GM23248 (cell line): ENCODE data around the gene BRINP3. TPM values are rescaled to one million over a fixed set of nuclear protein-coding genes. Genes with fewer than 3 reads are reported as not detected.

Experiments used
- DNase-seq: peaks from one replicate; pipeline ENCODE4 v3.0.0-alpha.2; 2015
- H2AFZ ChIP-seq: fragments of 200-600 bp; sonication (generic); 2 replicates; pipeline ENCODE4 v1.6.1; 2016; ENCODE audit warnings: antibody characterized with exemption
- H3F3A ChIP-seq: fragments of 200-600 bp; sonication (generic); 2 replicates; pipeline ENCODE4 v1.6.1; 2016; ENCODE audit warnings: mild to moderate bottlenecking, antibody characterized with exemption, mixed run types; ENCODE audit not compliant: insufficient read depth
- H3K27ac ChIP-seq: fragments of 200-600 bp; sonication (generic); 2 replicates; pipeline ENCODE4 v1.5.1; 2016; ENCODE audit warnings: mild to moderate bottlenecking
- H3K27me3 ChIP-seq: fragments of 200-600 bp; sonication (generic); replicated peaks from 2 replicates; pipeline ENCODE4 v1.6.1; 2016; ENCODE audit warnings: mild to moderate bottlenecking; ENCODE audit not compliant: insufficient read depth
- H3K36me3 ChIP-seq: fragments of 200-600 bp; sonication (generic); 2 replicates; pipeline ENCODE4 v1.6.1; 2016; ENCODE audit warnings: low read depth, mild to moderate bottlenecking
- H3K4me1 ChIP-seq: fragments of 200-600 bp; sonication (generic); 2 replicates; pipeline ENCODE4 v1.6.1; 2016; ENCODE audit warnings: mild to moderate bottlenecking; ENCODE audit not compliant: insufficient read depth
- H3K4me2 ChIP-seq: fragments of 200-600 bp; sonication (generic); one replicate; pipeline ENCODE4 v1.6.1; 2016; ENCODE audit warnings: mild to moderate bottlenecking; ENCODE audit not compliant: unreplicated experiment
- H3K4me3 ChIP-seq: fragments of 200-600 bp; sonication (generic); 2 replicates; pipeline ENCODE4 v1.5.1; 2016; ENCODE audit warnings: mild to moderate bottlenecking
- H3K79me2 ChIP-seq: fragments of 200-600 bp; sonication (generic); 2 replicates; pipeline ENCODE4 v1.6.1; 2016; ENCODE audit warnings: mild to moderate bottlenecking; ENCODE audit not compliant: insufficient read depth
- H3K9ac ChIP-seq: fragments of 200-600 bp; sonication (generic); 2 replicates; pipeline ENCODE4 v1.6.1; 2016; ENCODE audit warnings: mild to moderate bottlenecking
- H3K9me2 ChIP-seq: fragments of 200-600 bp; sonication (generic); 2 replicates; pipeline ENCODE4 v1.6.1; 2016; ENCODE audit warnings: mixed run types, mild to moderate bottlenecking, moderate library complexity; ENCODE audit not compliant: insufficient read depth
- H3K9me3 ChIP-seq: fragments of 200-600 bp; sonication (generic); one replicate; pipeline ENCODE4 v1.6.1; 2017; ENCODE audit warnings: low read depth
- H4K20me1 ChIP-seq: fragments of 200-600 bp; sonication (generic); 2 replicates; pipeline ENCODE4 v1.6.0; 2016; ENCODE audit not compliant: insufficient read depth
- EZH2 ChIP-seq: fragments of 200-600 bp; sonication (generic); IDR thresholded peaks from 2 replicates; pipeline ENCODE4 v1.6.1; 2018; ENCODE audit warnings: antibody characterized with exemption, mild to moderate bottlenecking; ENCODE audit not compliant: insufficient read depth, poor library complexity, severe bottlenecking
- EZH2phosphoT487 ChIP-seq: fragments of 200-600 bp; sonication (generic); IDR thresholded peaks from 2 replicates; pipeline ENCODE4 v1.6.1; 2018; ENCODE audit warnings: antibody characterized with exemption, moderate library complexity, mild to moderate bottlenecking, low read depth; ENCODE audit not compliant: insufficient read depth
- WGBS, 2 experiments: methylation state at CpG; one replicate each; pipeline ENCODE4 v1.1.6; 2015 to 2017; ENCODE audit warnings: low lambda C conversion rate in 2 of 2, low coverage in 1 of 2; ENCODE audit errors: missing lambda C conversion rate in 2 of 2; 5-methylcytosine and 5-hydroxymethylcytosine counted together
- in situ Hi-C: fragments of 300-500 bp; cut with MboI; formaldehyde crosslinking; loops from 2 replicates; pipeline ENCODE4 v1.15.0; 2020
- polyA plus RNA-seq: library from polyadenylated mRNA; unstranded; fragments of >200 nt; fragmentation: Nextera tagmentation; extraction: Ambion mirVana; gene quantifications from 2 replicates; pipeline ENCODE4 v1.2.1, GENCODE V29; 2016
- total RNA-seq: library from RNA; depleted of rRNA; stranded (reverse); fragments of >200 nt; shearing (Covaris generic); gene quantifications from 2 replicates; pipeline ENCODE4 v1.2.3, GENCODE V29; 2014

The BRINP3 gene
- total and polyA plus RNA-seq, 2 experiments from 2014 or later, result not detected

DNA sequence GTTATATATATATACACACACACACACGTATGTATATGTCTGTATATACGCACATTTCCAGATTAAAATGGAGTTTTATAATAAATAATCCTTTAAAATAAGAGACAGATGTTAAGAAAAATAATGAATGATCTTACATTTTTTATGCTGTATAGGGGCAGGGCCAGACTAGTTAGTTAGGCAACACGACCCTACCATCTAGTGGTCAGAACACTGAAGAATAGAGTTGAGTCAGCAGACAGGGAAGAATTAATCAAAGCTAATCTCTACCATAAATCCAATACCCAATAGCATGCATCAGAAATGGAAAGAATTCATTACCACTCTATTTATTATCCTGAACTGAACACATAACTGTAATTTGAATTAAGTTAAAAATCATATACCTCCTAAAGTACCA is 156.7 kb downstream of the BRINP3 start:
- TF ChIP-seq EZH2 (no peak), EZH2phosphoT487 (no peak)
- Histone ChIP-seq H3F3A (no peaks in the 10 kb centered on the region), H3K27ac (no peak overlapping the region), H3K79me2 (no peaks in the 10 kb centered on the region), H3K9ac (no peak overlapping the region), H3K36me3 (no peaks in the 10 kb centered on the region), H3K9me3 (no peaks in the 10 kb centered on the region), H3K4me3 (no peak overlapping the region), H3K9me2 (no peaks in the 10 kb centered on the region), H2AFZ (no peak overlapping the region), H4K20me1 (no peaks in the 10 kb centered on the region), H3K27me3 (no peaks in the 10 kb centered on the region), H3K4me2 (no peak overlapping the region), H3K4me1 (no peaks in the 10 kb centered on the region)
- DNase-seq, result no peak
- in situ Hi-C loops, result no loop called here
- 40% methylated on average over 3 of the region's 3 CpGs for WGBS, 2 experiments

DNA sequence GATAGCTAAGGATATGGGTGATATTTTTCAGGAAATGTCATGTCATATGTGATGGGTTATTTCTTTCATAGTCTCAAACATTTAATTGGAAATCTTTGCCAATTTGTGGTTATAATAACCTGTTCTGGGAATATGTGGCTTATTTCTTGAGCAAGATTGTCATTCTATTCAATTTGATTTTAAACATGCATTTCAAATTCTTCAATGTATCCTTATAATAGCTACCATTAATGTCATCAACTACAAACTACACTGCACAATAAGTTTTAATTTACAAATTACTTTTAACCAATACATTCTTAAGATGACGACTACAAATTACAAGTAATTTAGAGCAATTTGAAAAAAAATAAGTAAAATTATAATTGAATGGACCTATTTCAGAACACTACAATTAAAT is 164.9 kb downstream of the BRINP3 start:
- Histone ChIP-seq H3K4me1 (no peaks in the 10 kb centered on the region), H2AFZ (no peak overlapping the region), H3F3A (no peaks in the 10 kb centered on the region), H3K9me2 (no peaks in the 10 kb centered on the region), H3K36me3 (no peaks in the 10 kb centered on the region), H3K27me3 (no peaks in the 10 kb centered on the region), H3K9me3 (no peaks in the 10 kb centered on the region), H3K4me2 (no peak overlapping the region), H3K27ac (no peak overlapping the region), H3K79me2 (no peaks in the 10 kb centered on the region), H4K20me1 (no peaks in the 10 kb centered on the region), H3K4me3 (no peak overlapping the region), H3K9ac (no peak overlapping the region)
- in situ Hi-C loops, result no loop called here
- WGBS, 2 experiments, result 7 to 19% methylated on average over 1 of the region's 1 CpG
- TF ChIP-seq EZH2 (no peak), EZH2phosphoT487 (no peak)
- DNase-seq, result no peak

GRCh38 chr1:190303501-190303900 is 174.2 kb downstream of the BRINP3 start:
- H4K20me1 ChIP-seq, result no peaks in the 10 kb centered on the region
- no peaks in the 10 kb centered on the region for H3K9me2 ChIP-seq
- no peaks in the 10 kb centered on the region for H3F3A ChIP-seq
- in situ Hi-C loops, result no loop called here
- no peak overlapping the region for H3K27ac ChIP-seq
- no peaks in the 10 kb centered on the region for H3K4me1 ChIP-seq
- H2AFZ ChIP-seq, result no peak overlapping the region
- H3K27me3 ChIP-seq, result no peaks in the 10 kb centered on the region
- H3K4me2 ChIP-seq, result no peak overlapping the region
- H3K9ac ChIP-seq, result no peak overlapping the region
- H3K79me2 ChIP-seq, result no peaks in the 10 kb centered on the region
- no peak for DNase-seq
- H3K4me3 ChIP-seq, result no peak overlapping the region
- H3K36me3 ChIP-seq, result no peaks in the 10 kb centered on the region
- no peak for TF ChIP-seq EZH2
- H3K9me3 ChIP-seq, result no peaks in the 10 kb centered on the region

GRCh38 chr1:190296453-190296852 is 181.2 kb downstream of the BRINP3 start:
- Histone ChIP-seq H3K4me3 (no peak overlapping the region), H3K36me3 (no peaks in the 10 kb centered on the region), H3K4me1 (no peaks in the 10 kb centered on the region), H3F3A (no peaks in the 10 kb centered on the region), H3K9ac (no peak overlapping the region), H3K79me2 (no peaks in the 10 kb centered on the region), H3K27me3 (no peaks in the 10 kb centered on the region), H3K9me2 (no peaks in the 10 kb centered on the region), H3K27ac (no peak overlapping the region), H2AFZ (no peak overlapping the region), H4K20me1 (no peaks in the 10 kb centered on the region), H3K9me3 (peaks cover 3% of the 10 kb centered on the region), H3K4me2 (no peak overlapping the region)
- TF ChIP-seq EZH2, result no peak
- no peak for TF ChIP-seq EZH2phosphoT487
- in situ Hi-C loops, result no loop called here
- no peak for DNase-seq
- WGBS, 2 experiments, result 11 to 12% methylated on average over 2 of the region's 2 CpGs

- Histone ChIP-seq H3K27me3 (no peaks in the 10 kb centered on the region), H3F3A (no peaks in the 10 kb centered on the region), H3K4me3 (no peak overlapping the region), H3K27ac (no peak overlapping the region), H3K79me2 (no peaks in the 10 kb centered on the region), H3K9me3 (no peaks in the 10 kb centered on the region), H2AFZ (no peak overlapping the region), H3K36me3 (no peaks in the 10 kb centered on the region), H3K4me2 (no peak overlapping the region), H3K9me2 (no peaks in the 10 kb centered on the region), H4K20me1 (no peaks in the 10 kb centered on the region), H3K9ac (no peak overlapping the region), H3K4me1 (no peaks in the 10 kb centered on the region)
- 26 to 29% methylated on average over 2 of the region's 2 CpGs for WGBS, 2 experiments
- TF ChIP-seq EZH2phosphoT487, result no peak
- no peak for TF ChIP-seq EZH2
- in situ Hi-C loops, result no loop called here
- DNase-seq, result no peak
Measured at GRCh38 chr1:190289897-190290296, 187.8 kb downstream of the BRINP3 start.
